HG03565 (cell line): ENCODE measurements around the gene TAL1.
"Not testable (repeated sequence)": the region's sequence is repeated elsewhere in the genome, so short reads cannot be mapped to it uniquely, and the experiment has no call there.

Source experiments
- ATAC-seq: cut with Tn5 transposase; IDR thresholded peaks from one replicate; pipeline ENCODE4 v1.9.1; 2021; ENCODE audit warnings: mild to moderate bottlenecking, moderate library complexity; ENCODE audit not compliant: unreplicated experiment

TAL1 gene

DNA sequence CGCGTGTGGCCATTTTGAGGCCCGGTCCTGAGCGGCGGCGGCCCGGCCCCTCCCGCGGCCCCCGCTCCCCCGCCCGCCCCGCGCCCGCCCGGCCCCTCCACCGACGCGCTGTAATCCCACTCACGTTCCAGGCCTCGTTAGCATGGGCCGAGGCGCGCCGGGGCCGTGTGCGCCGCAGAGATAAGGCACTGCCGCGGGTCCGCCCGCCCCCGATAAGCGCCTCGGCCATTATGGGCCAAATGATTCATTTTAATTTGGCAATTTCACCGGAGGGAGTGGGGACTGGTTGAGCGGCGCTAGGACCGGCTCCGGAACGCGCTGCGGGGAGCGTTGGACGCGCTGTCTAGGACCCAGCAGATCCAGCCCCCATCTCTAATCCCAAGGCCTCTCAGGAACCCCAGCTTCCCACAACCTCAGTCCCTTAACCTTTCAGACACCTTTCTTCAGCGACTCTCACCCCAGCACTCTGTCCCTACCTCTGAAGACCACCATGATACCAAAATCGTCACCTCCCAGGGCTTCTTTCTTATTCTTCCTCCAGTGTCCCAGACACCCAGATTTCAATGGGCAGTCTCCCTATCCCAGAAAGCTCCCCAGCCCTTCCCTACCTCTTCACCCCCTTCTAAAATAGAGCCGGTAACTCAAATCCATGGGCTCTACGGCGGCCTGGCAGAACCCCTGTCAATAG, at the start of gene TAL1:
TSS of gene TAL1 (minus strand) at position 39 of the 688 bp plus-strand sequence. CDS start 6,337 bp downstream, outside the sequence.
- no peak for ATAC-seq

DNA sequence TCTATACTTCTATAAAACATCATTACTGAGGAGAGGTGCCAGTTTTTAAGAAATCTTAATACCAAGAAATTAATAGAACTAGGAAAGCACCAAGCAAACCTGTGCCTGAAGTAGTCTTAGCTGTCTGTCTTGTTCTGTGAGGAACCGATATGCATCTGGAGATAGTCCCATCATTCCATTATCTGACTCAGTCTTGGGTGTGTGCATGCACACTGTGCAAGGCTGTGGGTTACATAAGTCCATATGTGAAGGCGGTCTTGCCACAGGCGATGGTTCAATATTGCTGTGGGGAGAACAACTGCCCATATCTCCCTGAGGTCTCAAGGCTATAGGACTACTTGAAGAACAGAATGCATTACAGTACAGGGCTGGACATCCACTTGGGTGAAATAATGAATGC, 48.1 kb upstream of the TAL1 start:
- ATAC-seq, result no peak

DNA sequence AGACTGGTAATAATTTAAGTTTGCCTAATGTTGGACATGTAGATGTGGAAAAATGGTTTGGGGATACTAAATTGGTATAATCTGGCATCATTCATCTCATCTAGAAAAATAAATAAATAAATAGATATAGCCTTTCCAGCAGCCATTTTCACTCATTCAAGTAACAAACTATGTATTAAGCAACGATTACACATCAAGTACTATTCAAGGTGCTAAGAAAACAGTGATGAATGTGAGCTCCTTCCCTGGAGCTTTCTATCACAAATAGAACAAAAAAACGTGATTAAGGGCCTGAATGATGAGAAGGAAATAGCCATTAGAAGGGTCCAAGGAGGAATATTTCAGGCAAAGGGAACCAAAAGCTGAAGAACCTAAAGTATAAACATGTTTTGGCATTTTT, 44.8 kb upstream of the TAL1 start:
- ATAC-seq, result no peak

DNA sequence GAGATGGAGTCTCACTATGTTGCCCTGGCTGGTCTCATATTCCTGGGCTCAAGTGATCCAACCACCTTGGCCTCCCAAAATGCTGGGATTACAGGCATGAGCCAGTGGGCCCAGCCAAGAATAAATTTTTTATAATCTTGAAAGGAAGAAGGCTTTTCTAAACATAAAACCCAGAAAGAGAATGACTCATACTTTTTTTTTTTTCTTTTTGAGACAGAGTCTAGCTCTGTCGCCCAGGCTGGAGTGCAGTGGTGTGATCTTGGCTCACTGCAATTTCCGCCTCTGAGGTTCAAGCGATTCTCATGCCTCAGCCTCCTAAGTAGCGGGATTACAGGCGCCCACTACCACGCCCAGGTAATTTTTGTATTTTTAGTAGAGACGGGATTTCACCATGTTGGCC, 43.8 kb upstream of the TAL1 start:
- not testable (repeated sequence) for ATAC-seq

DNA sequence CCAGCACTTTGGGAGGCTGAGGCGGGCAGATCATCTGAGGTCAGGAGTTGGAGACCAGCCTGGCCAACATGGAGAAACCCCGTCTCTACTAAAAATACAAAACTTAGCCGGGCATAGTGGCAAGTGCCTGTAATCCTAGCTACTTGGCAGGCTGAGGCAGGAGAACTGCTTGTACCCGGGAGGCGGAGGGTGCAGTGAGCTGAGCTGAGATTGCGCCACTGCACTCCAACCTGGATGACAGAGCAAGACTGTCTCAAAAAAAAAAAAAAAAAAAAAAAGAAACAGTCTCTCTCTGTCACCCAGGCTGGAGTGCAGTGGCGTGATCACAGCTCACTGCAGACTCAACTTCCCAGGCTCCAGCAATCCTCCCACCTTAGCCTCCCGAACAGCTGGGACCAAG, 33.5 kb upstream of the TAL1 start:
- not testable (repeated sequence) for ATAC-seq

DNA sequence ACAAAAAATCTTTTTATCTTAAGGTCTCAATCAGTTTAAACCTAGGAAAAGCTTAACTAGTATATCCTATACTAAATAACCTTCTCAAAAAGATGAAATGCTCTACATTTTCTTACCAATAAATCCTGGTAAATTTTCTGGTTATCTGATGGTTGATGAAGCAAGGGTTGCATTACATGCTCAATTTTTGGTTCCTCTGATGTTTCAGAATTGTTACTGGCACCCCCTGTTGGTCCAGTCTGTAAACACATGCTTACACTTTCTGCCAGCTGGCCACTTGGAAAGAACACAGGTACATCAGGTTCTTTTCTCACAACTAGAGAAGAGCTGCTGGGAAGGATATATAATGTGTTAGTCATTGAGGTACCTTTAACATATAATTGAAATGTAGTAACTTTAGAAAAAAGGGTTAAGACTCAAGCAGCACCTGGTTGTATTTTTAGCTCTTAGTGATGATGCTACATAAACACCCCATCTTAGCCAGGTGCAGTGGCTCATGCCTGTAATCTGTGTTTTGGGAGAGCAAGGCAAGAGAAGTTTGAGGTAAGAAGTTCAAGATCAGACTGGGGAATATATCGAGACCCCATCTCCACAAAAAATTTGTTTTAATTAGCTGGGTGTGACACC, 30.9 kb upstream of the TAL1 start:
- ATAC-seq, result no peak

DNA sequence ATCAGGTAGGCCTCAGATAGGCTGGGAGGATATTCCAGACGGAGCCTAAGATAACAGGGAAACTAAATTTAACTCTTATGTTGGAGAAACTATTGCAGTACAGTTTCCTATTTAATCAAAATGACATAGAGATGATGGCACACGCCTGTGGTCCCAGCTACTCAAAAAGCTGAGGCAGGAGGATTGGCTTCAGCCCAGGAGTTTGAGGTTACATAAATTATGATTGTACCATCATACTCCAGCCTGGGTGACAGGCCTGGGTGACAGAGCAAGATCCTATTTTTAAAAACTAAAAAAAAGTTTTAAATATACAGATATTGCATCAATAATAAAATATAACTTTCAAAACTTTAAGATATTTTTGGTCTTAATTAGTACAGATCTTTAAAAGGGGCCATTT, 25.2 kb upstream of the TAL1 start:
- no peak for ATAC-seq

DNA sequence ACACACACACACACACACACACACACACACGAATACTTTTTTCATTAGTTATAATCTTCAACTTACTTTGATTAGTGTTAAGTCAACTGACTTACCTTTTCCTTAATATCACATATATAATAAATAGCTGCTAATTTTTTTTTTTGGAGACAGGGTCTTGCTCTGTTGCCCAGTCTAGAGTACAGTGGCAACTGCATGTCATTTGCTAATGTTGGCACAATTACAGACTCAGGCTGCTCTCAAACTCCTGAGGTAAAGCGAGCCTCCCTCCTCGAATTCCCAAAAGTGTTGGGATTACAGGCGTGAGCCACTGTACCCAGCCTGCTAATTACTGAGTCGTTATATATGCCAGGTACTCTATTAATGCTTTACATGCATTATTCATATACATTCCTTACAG, 20.8 kb upstream of the TAL1 start:
- no peak for ATAC-seq

DNA sequence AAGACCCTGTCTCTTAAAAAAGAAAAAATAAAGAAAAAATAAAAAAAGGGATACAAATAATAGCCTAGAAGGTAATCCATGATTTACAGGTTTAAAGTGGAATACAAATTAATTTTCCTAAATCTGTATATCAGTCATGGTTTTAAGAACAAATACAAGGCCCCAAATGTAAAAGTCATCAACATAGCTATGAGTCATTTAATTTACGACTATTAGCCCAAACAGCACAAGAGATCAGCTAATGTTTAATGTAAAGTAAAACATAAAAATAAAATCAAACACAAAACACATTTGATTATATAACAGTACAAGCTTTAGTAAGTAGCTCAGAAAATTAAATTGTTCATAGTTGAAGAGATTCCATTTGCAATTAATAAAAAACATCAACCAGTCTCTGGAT, 20.3 kb upstream of the TAL1 start:
- no peak for ATAC-seq

DNA sequence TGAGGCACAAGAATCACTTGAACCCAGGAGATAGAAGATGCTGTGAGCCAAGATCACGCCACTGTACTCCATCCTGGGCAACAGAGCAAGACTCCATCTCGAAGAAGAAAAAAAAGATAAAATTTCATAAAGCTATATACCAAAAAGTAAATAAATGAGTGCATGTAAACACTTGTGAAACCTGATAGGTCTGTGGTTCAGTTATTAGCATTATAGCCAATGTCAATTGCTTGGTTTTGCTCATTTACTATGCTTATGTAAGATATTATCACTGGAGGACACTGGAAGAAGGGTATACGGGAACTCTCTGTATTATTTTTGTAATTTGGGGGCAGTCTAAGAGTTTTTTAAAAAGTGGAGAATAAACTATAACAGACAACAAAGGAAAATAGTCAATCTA, 17.7 kb upstream of the TAL1 start:
- no peak for ATAC-seq

DNA sequence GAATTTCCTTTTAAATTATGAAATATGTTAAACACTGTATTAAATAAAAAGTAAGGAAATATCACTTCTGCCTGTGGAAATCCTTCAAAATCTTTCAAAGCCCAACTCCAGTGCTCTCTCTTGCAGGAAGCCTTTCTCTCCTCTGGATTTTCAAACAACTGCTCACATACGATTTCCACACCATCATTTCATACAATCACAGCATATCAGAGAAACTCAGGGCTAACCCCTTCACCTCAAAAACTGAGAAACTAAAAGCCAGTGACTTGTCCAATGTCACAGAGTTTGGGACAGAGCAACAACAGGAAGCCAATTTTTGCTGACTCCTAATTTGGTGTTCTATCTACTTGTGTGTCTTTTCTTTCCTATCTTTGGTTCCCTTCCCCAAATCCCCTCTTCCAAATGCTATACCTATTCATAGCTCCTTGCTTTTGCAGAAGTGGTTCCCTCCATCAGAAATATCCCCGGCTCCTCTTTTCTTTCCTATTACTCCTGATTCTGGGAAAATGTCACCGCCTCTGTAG, 12.4 kb upstream of the TAL1 start:
- ATAC-seq, result no peak

DNA sequence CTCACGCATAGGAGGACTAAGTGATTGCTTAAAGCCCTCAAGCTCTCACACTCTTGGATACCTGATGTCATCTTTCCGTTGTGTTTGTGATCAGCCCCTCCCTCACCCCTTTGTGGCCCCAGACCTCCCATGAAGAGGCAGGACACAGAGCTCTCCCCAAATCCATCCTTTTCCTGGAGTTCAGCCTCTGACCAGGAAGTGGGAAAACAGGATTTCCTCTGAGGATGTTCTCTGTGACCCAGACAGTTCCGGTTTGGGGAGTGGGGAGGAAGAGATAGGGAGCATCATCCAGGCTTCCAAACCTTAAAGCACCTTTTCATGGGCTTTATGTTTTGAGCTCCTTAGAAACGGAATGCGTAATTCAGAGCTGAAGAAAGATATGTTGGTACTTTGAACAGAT, 11.9 kb upstream of the TAL1 start:
- no peak for ATAC-seq

DNA sequence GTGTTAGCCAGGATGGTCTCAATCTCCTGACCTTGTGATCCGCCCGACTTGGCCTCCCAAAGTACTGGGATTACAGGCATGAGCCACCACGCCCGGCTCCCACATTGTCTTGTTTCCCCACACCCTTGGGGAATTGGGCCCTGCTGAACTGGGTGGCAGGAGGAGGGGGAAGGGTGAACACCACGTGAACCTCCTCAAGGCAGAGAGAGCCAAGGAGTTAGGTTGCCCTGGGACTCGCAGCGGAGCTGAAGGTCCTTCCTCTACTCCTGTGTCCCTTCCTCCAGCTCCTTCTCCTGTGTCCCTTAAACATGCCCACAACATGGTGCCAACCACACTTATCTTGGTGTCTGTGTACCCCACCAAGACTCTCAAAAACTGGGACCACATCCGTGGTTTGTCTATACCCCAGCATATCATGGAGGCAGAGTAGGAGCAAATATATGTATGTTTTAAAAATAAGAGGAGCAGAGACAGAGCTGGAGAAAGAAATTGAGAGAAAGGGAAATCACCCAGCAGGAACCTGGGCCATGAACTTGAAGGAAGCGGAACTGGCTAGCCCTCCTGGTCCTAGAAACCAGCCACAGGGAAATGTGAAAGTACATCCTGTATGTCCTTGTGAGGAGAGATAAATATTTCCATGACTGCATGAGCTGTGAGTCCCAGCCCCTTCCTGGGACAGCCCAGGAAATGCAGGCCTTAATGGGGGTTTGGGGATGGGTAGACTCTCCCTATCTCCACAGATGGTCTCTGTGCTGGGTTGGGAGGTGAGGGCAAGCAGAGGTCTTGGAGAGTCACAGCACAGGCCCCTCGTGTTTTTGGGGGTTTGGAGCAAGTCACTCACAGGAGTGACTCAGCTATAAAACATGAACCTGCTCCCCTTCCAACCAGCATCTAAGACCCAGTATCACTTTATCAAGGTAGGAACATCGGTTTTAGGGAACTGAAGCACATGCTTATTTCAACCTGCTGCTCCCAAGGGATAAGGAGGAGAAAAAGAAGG, 9.4 kb upstream of the TAL1 start:
- no peak for ATAC-seq

DNA sequence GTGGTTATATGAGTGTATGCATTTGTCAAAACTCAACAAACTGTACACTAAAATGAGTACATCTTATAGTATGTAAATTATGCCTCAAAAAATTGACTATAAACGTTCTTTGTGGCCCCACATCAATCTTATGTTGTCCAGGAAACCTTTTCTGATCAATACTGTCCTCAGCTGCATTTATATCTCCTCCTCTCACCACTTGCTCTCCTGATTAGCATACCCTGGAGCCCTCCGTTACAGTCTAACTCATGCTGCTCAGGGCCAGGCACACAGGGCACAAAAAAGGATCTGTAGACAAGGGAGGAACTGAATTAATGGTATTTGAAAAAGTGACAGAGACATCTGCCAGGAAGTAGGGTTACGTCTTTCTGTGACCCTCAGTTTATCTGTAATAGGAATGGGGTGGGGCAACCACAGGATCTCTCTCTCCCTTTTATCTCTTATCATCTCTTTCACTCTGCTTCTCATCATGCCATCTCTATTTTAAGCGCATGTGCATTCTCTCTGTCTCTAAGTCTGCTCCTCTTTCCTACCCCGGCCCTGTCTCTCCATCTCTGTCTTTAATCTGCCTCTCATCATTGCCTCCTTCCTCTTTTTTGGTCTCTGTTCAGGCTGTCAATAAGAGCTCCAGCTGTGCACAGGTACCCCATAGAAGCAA, 7.0 kb upstream of the TAL1 start:
- no peak for ATAC-seq

DNA sequence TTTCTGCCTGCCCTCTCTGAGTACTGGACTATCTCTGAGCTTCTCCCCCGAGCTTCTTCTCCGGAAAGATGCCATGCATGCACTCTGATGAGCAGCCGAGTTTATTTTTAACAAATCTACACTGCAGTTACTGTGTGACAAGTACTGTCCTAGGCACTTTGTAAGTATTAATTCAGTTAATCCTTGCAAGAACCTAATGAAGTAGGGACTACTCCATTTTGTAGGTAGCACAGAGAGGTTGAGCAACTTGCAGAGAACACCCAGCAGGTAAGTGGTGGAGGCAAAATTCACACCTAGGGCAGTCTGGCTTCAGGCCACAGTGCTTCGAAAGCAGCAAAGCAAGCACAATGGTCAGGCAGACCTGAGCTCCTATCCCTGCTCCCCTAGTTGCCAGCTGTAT, 3.8 kb upstream of the TAL1 start:
- no peak for ATAC-seq

DNA sequence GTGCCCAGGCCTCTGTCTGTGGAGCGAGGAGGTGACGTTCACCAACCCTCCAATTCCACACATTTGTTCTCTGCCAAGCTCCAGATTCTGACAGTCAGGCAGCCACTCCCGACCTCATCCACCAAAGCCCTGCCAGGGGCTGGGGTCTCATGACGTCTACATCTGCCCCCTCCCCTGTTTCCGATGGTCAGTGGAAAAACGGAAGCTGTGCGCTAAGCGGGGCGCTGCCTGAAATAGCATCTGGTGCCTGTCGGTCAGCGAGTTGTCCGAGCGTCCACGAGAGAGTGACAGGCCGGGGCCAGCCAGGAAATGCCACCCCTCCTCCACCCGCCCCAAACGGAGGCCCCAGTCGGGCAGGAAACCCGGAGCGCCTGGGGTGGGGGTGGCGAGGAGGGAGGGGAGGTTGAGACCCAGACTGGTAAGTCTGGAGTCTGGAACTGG, 3.2 kb upstream of the TAL1 start:
- no peak for ATAC-seq

DNA sequence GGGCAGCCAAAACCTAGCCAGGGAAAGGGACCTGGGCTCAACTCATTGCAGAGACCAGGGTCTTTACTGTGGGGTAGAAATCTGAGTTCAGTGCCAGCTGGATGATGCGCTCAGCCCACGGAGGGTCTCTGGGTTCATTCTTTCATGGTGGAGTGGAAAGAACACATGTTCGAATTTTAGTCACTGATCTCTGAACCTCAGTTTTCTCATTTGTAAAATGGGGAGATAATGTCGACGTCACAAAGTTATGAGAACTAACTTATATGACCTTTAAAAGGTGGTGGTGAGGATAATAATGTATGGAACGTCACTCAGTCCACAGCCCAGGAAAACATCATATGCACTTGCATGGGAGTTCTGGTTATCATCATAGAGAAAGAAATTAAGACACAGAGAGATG, 1.2 kb upstream of the TAL1 start:
- no peak for ATAC-seq

DNA sequence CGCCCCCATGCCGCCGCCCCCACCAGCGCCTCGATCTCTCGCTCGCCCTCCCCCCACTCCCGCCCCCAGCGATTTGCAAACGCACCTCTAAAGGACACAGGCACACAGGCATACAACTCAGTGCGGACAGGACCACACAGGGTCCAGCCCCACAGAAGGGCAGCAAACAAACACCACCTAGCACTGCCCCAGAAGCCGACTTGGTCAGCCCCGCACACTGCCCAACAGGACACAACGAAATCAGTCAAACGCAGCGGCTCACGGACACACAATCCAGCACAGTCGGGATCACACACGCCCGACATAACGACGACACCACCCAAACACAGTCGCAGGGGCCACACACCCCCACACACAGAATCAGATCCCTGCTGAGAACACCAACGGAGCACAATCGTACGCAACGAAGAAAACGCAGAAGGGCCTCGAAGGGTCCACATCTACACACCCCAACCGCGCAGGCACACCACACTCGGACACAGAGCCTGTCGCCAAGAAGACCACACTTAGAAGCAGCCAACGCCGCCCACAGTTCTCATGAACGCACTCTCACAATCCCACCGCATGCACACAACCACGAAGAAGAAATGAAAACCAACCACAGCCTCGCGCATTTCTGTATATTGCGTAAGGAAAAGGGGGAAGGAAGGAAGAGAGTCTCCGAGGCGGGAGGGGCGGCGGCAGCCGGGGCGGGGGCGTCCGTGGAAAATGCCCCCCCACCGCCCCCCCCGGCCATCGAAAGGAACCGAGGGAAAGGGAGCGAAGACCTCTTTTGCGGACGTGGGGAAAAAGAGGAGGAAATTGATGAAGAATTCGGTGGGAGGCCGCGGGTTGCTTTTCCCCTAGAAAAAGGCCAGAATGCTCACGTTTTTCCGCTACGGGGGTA, 481 bp downstream of the TAL1 start:
- ATAC-seq, result no peak

DNA sequence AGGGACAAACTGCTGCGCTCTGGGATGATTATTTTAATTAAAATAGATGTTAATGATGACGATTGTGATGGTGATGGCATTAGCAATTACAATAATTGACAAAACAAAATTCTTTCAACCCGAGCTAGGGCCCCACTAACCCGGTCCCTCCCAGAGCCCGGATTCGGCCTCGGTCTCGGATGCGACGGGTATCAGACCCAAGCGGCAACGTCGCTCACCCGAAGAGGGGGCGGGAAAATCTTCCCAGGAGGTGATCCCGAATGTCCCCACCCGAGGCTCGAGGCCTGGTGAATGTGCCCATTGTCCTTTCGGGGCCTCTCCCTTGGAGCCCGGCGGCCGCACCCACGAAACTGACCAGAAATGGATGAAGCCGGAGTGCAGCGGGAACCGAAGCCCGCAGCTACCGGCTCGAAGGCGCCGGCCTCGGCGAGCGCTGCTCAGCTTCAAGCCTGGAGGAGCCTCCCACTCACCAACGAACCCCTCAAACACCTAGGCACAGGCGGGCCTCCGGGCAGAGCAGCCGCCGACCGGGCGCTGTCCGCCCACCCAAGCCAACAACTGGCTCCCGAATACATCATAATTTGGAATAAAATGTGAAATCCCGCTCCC, 1.2 kb downstream of the TAL1 start:
- no peak for ATAC-seq
